Ovary (tissue), 3 donors: ENCODE data around the gene KRTAP9-6.

Experiments used
- CTCF ChIP-seq, 3 donors: fragments of 450-650 bp in 2 of 3; fragments of 200-600 bp in 1 of 3; IDR thresholded peaks; one replicate each; pipeline versions ENCODE4 v1.5.1 to v1.8.0; 2016 to 2022; ENCODE audit warnings: antibody characterized with exemption in 3 of 3, mild to moderate bottlenecking in 1 of 3
- EP300 ChIP-seq: sonication (generic); formaldehyde crosslinking; IDR thresholded peaks from one replicate; pipeline ENCODE4 v1.6.1; 2017; ENCODE audit warnings: antibody characterized with exemption
- donor health status: DM: no; HTN: no; CAD: no.

- TF ChIP-seq CTCF (IDR thresholded peaks at IDR 0.05) (no peak), EP300 (no peak)
These were observed 37.0 kb downstream of the KRTAP9-6 start, which contains the start of gene KRTAP29-1 for GRCh38 chr17:41301916-41302901.
